Esophagus squamous epithelium (tissue), 4 donors: ENCODE results near the gene FRMD4A.

Experiments used
- POLR2A ChIP-seq, 4 donors: fragments of 450-650 bp; IDR thresholded peaks; one replicate each; pipeline ENCODE4 v1.6.1; 2017; ENCODE audit warnings: antibody characterized with exemption in 4 of 4, mild to moderate bottlenecking in 4 of 4, moderate library complexity in 3 of 4
- TF ChIP-seq, protein P1 (sequence below), 6 experiments: fragments of 450-650 bp in 4 of 6; fragments of 200-600 bp in 2 of 6; sonication (generic) in 2 of 6; IDR thresholded peaks; one replicate each; pipeline ENCODE4 v1.5.1; 2016 to 2019; ENCODE audit warnings: antibody characterized with exemption in 6 of 6, mild to moderate bottlenecking in 4 of 6, moderate library complexity in 4 of 6

DNA sequence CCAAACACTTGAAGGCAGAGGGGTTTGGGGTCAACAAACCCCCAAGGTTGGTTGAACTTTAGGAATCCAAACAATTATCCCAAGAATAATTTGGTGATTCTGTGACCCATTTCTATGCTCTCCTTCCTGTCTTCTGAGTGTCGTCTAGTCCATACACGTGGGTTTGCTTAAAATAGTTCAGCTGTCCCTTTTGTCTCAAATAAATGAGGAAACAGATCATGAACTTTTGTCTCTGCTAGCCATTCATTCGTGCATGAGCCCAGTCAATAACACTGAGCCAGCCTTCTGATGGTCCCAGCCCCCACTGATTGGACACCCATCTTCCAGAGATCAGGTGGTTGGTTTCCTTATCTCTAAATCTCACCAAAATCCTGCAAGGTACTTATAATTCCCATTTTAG, 488.6 kb downstream of the FRMD4A start:
- TF ChIP-seq, protein P1, sequence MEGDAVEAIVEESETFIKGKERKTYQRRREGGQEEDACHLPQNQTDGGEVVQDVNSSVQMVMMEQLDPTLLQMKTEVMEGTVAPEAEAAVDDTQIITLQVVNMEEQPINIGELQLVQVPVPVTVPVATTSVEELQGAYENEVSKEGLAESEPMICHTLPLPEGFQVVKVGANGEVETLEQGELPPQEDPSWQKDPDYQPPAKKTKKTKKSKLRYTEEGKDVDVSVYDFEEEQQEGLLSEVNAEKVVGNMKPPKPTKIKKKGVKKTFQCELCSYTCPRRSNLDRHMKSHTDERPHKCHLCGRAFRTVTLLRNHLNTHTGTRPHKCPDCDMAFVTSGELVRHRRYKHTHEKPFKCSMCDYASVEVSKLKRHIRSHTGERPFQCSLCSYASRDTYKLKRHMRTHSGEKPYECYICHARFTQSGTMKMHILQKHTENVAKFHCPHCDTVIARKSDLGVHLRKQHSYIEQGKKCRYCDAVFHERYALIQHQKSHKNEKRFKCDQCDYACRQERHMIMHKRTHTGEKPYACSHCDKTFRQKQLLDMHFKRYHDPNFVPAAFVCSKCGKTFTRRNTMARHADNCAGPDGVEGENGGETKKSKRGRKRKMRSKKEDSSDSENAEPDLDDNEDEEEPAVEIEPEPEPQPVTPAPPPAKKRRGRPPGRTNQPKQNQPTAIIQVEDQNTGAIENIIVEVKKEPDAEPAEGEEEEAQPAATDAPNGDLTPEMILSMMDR (IDR thresholded peaks at IDR 0.05) = no peak
- no peak for TF ChIP-seq POLR2A (IDR thresholded peaks at IDR 0.05)
